Thymus (tissue), 11 donors: Measurements from ENCODE around the gene CUBN. TPM values are rescaled to one million over a fixed set of nuclear protein-coding genes. Genes with fewer than 3 reads are reported as not detected.

ENCODE experiments used
- DNase-seq, 9 donors: peaks; one replicate each; pipeline ENCODE4 v3.0.0-alpha.2; 2013; ENCODE audit warnings: low spot score in 9 of 9, low read depth in 6 of 9, missing footprints in 1 of 9
- H3K27ac ChIP-seq, 2 donors: one replicate each; pipeline ENCODE4 v1.5.1; 2013; ENCODE audit warnings: control low read depth in 1 of 2, low read depth in 1 of 2, low read length in 1 of 2, mild to moderate bottlenecking in 1 of 2, moderate library complexity in 1 of 2
- H3K27me3 ChIP-seq, 2 donors: one replicate each; pipeline ENCODE4 v1.5.1; 2013; ENCODE audit warnings: low read length in 1 of 2; ENCODE audit not compliant: control insufficient read depth in 2 of 2, insufficient read depth in 1 of 2
- H3K36me3 ChIP-seq, 2 donors: one replicate each; pipeline ENCODE4 v1.5.1; 2013; ENCODE audit warnings: low read length in 1 of 2, mild to moderate bottlenecking in 1 of 2, moderate library complexity in 1 of 2; ENCODE audit not compliant: control insufficient read depth in 2 of 2, insufficient read depth in 2 of 2
- H3K4me1 ChIP-seq, 2 donors: one replicate each; pipeline ENCODE4 v1.5.1; 2013; ENCODE audit warnings: low read length in 2 of 2; ENCODE audit not compliant: control insufficient read depth in 2 of 2, insufficient read depth in 2 of 2
- H3K4me3 ChIP-seq, 2 donors: one replicate each; pipeline ENCODE4 v1.5.1; 2013; ENCODE audit warnings: low read length in 2 of 2, control low read depth in 1 of 2, mild to moderate bottlenecking in 1 of 2
- H3K9me3 ChIP-seq, 2 donors: one replicate each; pipeline ENCODE4 v1.5.1; 2013; ENCODE audit warnings: low read length in 1 of 2, mild to moderate bottlenecking in 1 of 2; ENCODE audit not compliant: control insufficient read depth in 2 of 2, insufficient read depth in 1 of 2
- WGBS: extraction: QIAGEN DNeasy Blood & Tissue Kit; methylation state at CpG from one replicate; pipeline ENCODE4 v1.1.7; 2013; 5-methylcytosine and 5-hydroxymethylcytosine counted together
- polyA plus RNA-seq: library from polyadenylated mRNA; stranded (reverse); fragments of 200-250 nt; gene quantifications from one replicate; pipeline ENCODE4 v1.2.3, GENCODE V29; 2013
- total RNA-seq: library from RNA; stranded (reverse); fragments of 120-200 nt; gene quantifications from one replicate; pipeline ENCODE4 v1.2.4, GENCODE V29; 2013
- donor health status: healthy.

CUBN gene
- total and polyA plus RNA-seq, 2 donors: 1.7 to 1.8 TPM

DNA sequence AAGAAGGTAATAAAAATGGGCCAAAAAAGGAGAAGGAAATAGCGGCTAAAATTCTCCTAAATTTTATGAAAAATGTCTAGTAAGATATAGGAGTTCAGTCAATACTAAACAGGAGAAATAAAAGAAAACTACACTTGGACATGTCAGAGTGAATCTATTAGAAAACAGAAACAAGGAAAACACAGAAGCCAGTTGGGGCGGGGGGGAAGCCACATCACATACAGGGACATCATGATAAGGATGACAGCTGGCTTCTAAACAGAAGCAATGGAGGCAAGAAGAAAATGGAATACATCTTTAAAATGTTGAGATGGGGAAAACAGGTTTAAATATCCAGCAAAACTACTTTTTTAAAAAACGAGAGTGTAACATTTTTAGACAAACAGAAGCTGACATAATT lies 77.8 kb downstream of the CUBN start:
- H3K27me3 ChIP-seq: no peaks in the 10 kb centered on the region
- no peak for DNase-seq
- H3K9me3 ChIP-seq: no peaks in the 10 kb centered on the region
- H3K27ac ChIP-seq: no peak overlapping the region
- H3K4me3 ChIP-seq: no peak overlapping the region
- H3K36me3 ChIP-seq: no peaks in the 10 kb centered on the region
- H3K4me1 ChIP-seq: no peaks in the 10 kb centered on the region
- WGBS: 93% methylated on average over 3 of the region's 3 CpGs

GRCh38 chr10:17049195-17049594 lies 80.4 kb downstream of the CUBN start:
- peaks cover 0 to 1% of the 10 kb centered on the region in 2 donors for H3K9me3 ChIP-seq
- WGBS: 96% methylated on average over 1 of the region's 1 CpG

DNA sequence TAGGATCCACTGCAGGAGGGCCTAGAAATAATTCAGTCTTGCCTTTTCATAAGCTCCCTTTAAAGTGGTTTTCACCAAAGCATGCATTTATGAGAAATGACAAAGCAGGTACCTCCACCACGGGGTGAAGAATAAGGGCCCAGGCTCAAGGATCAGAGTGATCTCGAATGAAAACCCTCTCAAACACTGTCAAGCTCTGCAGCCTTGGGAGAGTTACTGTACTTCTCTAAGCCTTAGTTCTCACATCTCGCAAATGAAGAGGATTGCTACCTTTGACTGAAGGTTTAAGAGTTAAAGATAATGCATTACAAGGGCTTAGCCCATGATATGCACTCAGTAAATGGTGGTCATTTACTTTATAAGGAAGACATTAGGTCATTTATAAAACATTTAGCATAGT lies 81.7 kb downstream of the CUBN start:
- no peaks in the 10 kb centered on the region for H3K4me1 ChIP-seq
- H3K27ac ChIP-seq: no peak overlapping the region
- no peaks in the 10 kb centered on the region for H3K36me3 ChIP-seq
- H3K4me3 ChIP-seq: no peak overlapping the region
- H3K9me3 ChIP-seq: peaks cover 0 to 1% of the 10 kb centered on the region in 2 donors
- no peaks in the 10 kb centered on the region for H3K27me3 ChIP-seq
- WGBS: 94% methylated on average over 3 of the region's 3 CpGs
- no peak for DNase-seq

More at GRCh38 chr10:17049195-17049594, 80.4 kb downstream of the CUBN start:
- H3K4me3 ChIP-seq: no peak overlapping the region
- DNase-seq: no peak
- H3K27ac ChIP-seq: no peak overlapping the region
- no peaks in the 10 kb centered on the region for H3K4me1 ChIP-seq
- H3K27me3 ChIP-seq: no peaks in the 10 kb centered on the region
- H3K36me3 ChIP-seq: no peaks in the 10 kb centered on the region

- Histone ChIP-seq H3K27me3 (no peaks in the 10 kb centered on the region), H3K4me3 (no peak overlapping the region), H3K9me3 (peaks cover 0 to 1% of the 10 kb centered on the region in 2 donors), H3K4me1 (no peaks in the 10 kb centered on the region), H3K36me3 (no peaks in the 10 kb centered on the region), H3K27ac (no peak overlapping the region)
- DNase-seq: no peak
- WGBS: 98% methylated on average over 1 of the region's 1 CpG
These were observed 82.6 kb downstream of the CUBN start for GRCh38 chr10:17046989-17047388.

- H3K4me3 ChIP-seq: no peak overlapping the region
These were observed 86.0 kb downstream of the CUBN start for GRCh38 chr10:17043586-17043985.

GRCh38 chr10:17041626-17042520 lies 87.7 kb downstream of the CUBN start:
- H3K4me1 ChIP-seq: no peaks in the 10 kb centered on the region
- H3K27ac ChIP-seq: no peak overlapping the region
- WGBS: 97% methylated on average over 7 of the region's 7 CpGs
- H3K36me3 ChIP-seq: no peaks in the 10 kb centered on the region
- H3K9me3 ChIP-seq: peaks cover 0 to 1% of the 10 kb centered on the region in 2 donors
- no peak overlapping the region for H3K4me3 ChIP-seq
- H3K27me3 ChIP-seq: no peaks in the 10 kb centered on the region
- no peak for DNase-seq

More at GRCh38 chr10:17043586-17043985, 86.0 kb downstream of the CUBN start:
- no peak overlapping the region for H3K27ac ChIP-seq
- no peaks in the 10 kb centered on the region for H3K4me1 ChIP-seq
- DNase-seq: no peak
- no peaks in the 10 kb centered on the region for H3K36me3 ChIP-seq
- WGBS: 95% methylated on average over 8 of the region's 8 CpGs
- no peaks in the 10 kb centered on the region for H3K27me3 ChIP-seq
- H3K9me3 ChIP-seq: peaks cover 0 to 1% of the 10 kb centered on the region in 2 donors

- H3K27me3 ChIP-seq: no peaks in the 10 kb centered on the region
- no peaks in the 10 kb centered on the region for H3K36me3 ChIP-seq
- no peak overlapping the region for H3K27ac ChIP-seq
- H3K4me1 ChIP-seq: peaks cover 4% of the 10 kb centered on the region in 2 donors
- WGBS: 95% methylated on average over 5 of the region's 5 CpGs
- no peaks in the 10 kb centered on the region for H3K9me3 ChIP-seq
- no peak overlapping the region for H3K4me3 ChIP-seq
- no peak for DNase-seq
These were observed 91.0 kb downstream of the CUBN start for GRCh38 chr10:17038627-17039026.

GRCh38 chr10:17037910-17038309 lies 91.7 kb downstream of the CUBN start:
- H3K4me3 ChIP-seq: no peak overlapping the region
- no peak for DNase-seq
- peaks cover 10 to 12% of the 10 kb centered on the region in 2 donors for H3K4me1 ChIP-seq
- H3K36me3 ChIP-seq: no peaks in the 10 kb centered on the region
- no peaks in the 10 kb centered on the region for H3K9me3 ChIP-seq
- H3K27me3 ChIP-seq: no peaks in the 10 kb centered on the region
- 89% methylated on average over 6 of the region's 6 CpGs for WGBS
- no peak overlapping the region for H3K27ac ChIP-seq

DNA sequence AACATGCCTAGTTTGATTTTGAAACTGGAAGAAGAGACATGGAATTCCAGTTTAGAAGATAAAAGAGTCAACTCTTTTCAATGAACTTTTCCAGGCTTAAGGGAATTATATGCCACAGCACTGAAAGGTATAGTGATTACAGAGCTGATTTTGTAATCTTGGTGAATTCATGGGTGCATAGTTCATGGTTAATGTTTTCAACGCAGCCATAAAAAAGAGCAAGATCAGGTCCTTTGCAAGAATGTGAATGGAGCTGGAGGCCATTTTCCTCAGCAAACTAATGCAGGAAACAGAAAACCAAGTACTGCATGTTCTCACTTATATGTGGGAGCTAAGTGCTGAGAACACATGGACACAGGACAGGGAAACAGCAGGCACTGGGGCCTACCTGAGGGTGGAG lies 94.2 kb downstream of the CUBN start:
- Histone ChIP-seq H3K27me3 (no peaks in the 10 kb centered on the region), H3K36me3 (no peaks in the 10 kb centered on the region), H3K27ac (no peak overlapping the region), H3K9me3 (no peaks in the 10 kb centered on the region), H3K4me1 (peaks cover 14 to 20% of the 10 kb centered on the region in 2 donors), H3K4me3 (no peak overlapping the region)
- 97% methylated on average over 1 of the region's 1 CpG for WGBS
- no peak for DNase-seq
